Neuronal stem cell (in vitro differentiated cells): Measurements from ENCODE around the gene PNPLA1.

Experiments used
- DNase-seq: peaks from one replicate; pipeline ENCODE4 v3.0.0-alpha.2; 2013; ENCODE audit warnings: low spot score
- H2AFZ ChIP-seq: one replicate; pipeline ENCODE4 v1.6.1; 2013; ENCODE audit warnings: mild to moderate bottlenecking, low read length, inconsistent platforms
- H2AK5ac ChIP-seq: 2 replicates; pipeline ENCODE4 v1.6.1; 2013; ENCODE audit warnings: low read depth, mild to moderate bottlenecking, inconsistent platforms, low read length, moderate library complexity, mixed read lengths
- H2BK120ac ChIP-seq: 2 replicates; pipeline ENCODE4 v1.6.1; 2013; ENCODE audit warnings: low read depth, mild to moderate bottlenecking, inconsistent platforms, low read length, moderate library complexity, mixed read lengths
- H2BK12ac ChIP-seq: one replicate; pipeline ENCODE4 v1.6.1; 2013; ENCODE audit warnings: low read length, inconsistent platforms
- H2BK15ac ChIP-seq: 2 replicates; pipeline ENCODE4 v1.6.1; 2013; ENCODE audit warnings: mild to moderate bottlenecking, low read length, inconsistent platforms, mixed read lengths
- H2BK5ac ChIP-seq: one replicate; pipeline ENCODE4 v1.6.1; 2013; ENCODE audit warnings: inconsistent platforms, mild to moderate bottlenecking, low read length, moderate library complexity
- H3K14ac ChIP-seq: one replicate; pipeline ENCODE4 v1.6.1; 2013; ENCODE audit warnings: low read length, inconsistent platforms
- H3K18ac ChIP-seq: 2 replicates; pipeline ENCODE4 v1.6.1; 2013; ENCODE audit warnings: low read length, inconsistent platforms
- H3K23ac ChIP-seq: 2 replicates; pipeline ENCODE4 v1.6.1; 2013; ENCODE audit warnings: low read depth, mild to moderate bottlenecking, mixed read lengths, low read length, inconsistent platforms; ENCODE audit not compliant: poor library complexity
- H3K27ac ChIP-seq: replicated peaks from 3 replicates; pipeline ENCODE4 v1.5.1; 2013; ENCODE audit warnings: low read length, inconsistent platforms
- H3K27me3 ChIP-seq, 3 experiments: 2 replicates each; pipeline ENCODE4 v1.6.1; 2013; ENCODE audit warnings: low read length in 3 of 3, mild to moderate bottlenecking in 2 of 3, inconsistent platforms in 1 of 3, low read depth in 1 of 3, mixed read lengths in 1 of 3, moderate library complexity in 1 of 3; ENCODE audit not compliant: control insufficient read depth in 3 of 3, insufficient read depth in 3 of 3
- H3K36me3 ChIP-seq, 2 donors: replicated peaks in 1 of 2; 2 replicates each; pipeline ENCODE4 v1.6.1; 2013; ENCODE audit warnings: low read length in 2 of 2; ENCODE audit not compliant: control insufficient read depth in 2 of 2, insufficient read depth in 2 of 2
- H3K4ac ChIP-seq: 2 replicates; pipeline ENCODE4 v1.6.1; 2013; ENCODE audit warnings: inconsistent platforms, mild to moderate bottlenecking, low read length, moderate library complexity
- H3K4me1 ChIP-seq, 2 donors: 1 replicate in 1 of 2; 2 replicates in 1 of 2; pipeline ENCODE4 v1.6.1; 2013; ENCODE audit warnings: low read length in 2 of 2, low read depth in 1 of 2; ENCODE audit not compliant: control insufficient read depth in 2 of 2, insufficient read depth in 1 of 2
- H3K4me2 ChIP-seq: one replicate; pipeline ENCODE4 v1.6.1; 2013; ENCODE audit warnings: mild to moderate bottlenecking, low read length, inconsistent platforms; ENCODE audit not compliant: insufficient read depth, poor library complexity, severe bottlenecking
- H3K4me3 ChIP-seq, 2 donors: 2 replicates each; pipeline ENCODE4 v1.5.1; 2013; ENCODE audit warnings: low read length in 2 of 2, mild to moderate bottlenecking in 2 of 2, inconsistent platforms in 1 of 2, moderate library complexity in 1 of 2
- H3K79me1 ChIP-seq: one replicate; pipeline ENCODE4 v1.6.1; 2013; ENCODE audit warnings: low read depth, mild to moderate bottlenecking, inconsistent platforms, low read length, moderate library complexity
- H3K9ac ChIP-seq: one replicate; pipeline ENCODE4 v1.6.1; 2013; ENCODE audit warnings: mild to moderate bottlenecking, low read depth, low read length, inconsistent platforms; ENCODE audit not compliant: poor library complexity
- H3K9me3 ChIP-seq, 2 donors: replicated peaks in 1 of 2; 2 replicates each; pipeline versions ENCODE3 to v1.6.1; 2013; ENCODE audit warnings: low read length in 2 of 2, mild to moderate bottlenecking in 2 of 2, inconsistent platforms in 1 of 2, low read depth in 1 of 2, mixed read lengths in 1 of 2, moderate library complexity in 1 of 2; ENCODE audit not compliant: control insufficient read depth in 2 of 2, insufficient read depth in 1 of 2
- H4K8ac ChIP-seq: one replicate; pipeline ENCODE4 v1.6.1; 2013; ENCODE audit warnings: low read depth, mild to moderate bottlenecking, inconsistent platforms, low read length, moderate library complexity
- H4K91ac ChIP-seq: one replicate; pipeline ENCODE4 v1.6.1; 2013; ENCODE audit warnings: low read length, low read depth, mild to moderate bottlenecking, inconsistent platforms; ENCODE audit not compliant: poor library complexity
- WGBS, 2 donors: extraction: QIAGEN DNeasy Blood & Tissue Kit; methylation state at CpG; one replicate each; pipeline ENCODE4 v1.1.7; 2013; ENCODE audit warnings: missing lambda C conversion rate in 2 of 2, mixed read lengths in 1 of 2; ENCODE audit not compliant: insufficient read length in 2 of 2, insufficient replicate concordance in 1 of 2; ENCODE audit errors: extremely low coverage in 2 of 2; 5-methylcytosine and 5-hydroxymethylcytosine counted together

The PNPLA1 gene

DNA sequence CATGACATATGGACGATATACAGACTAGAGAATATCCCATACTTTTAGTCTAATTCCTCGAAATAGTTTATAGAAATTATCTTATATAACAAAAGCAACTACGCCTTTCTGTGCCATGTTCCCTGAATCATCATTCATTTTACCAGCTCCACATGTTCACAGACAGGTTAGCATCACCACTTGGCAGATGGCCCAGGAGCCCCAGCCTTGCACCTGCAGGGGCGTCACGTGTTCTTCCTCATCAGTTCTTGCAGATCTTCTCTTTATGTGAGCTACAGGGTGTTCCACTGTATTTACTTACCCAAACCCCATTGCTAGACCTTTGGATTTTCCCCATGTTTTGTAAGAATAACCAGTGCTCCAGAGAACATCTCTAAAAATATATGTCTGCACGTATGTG is 79.4 kb downstream of the PNPLA1 start:
- Histone ChIP-seq H2BK12ac (no peak overlapping the region), H3K27ac (no peak overlapping the region), H2AFZ (no peak overlapping the region), H2AK5ac (no peak overlapping the region), H4K8ac (no peak overlapping the region), H3K9me3 (no peaks in the 10 kb centered on the region), H3K4ac (no peak overlapping the region), H3K18ac (no peak overlapping the region), H3K4me2 (no peak overlapping the region), H2BK15ac (no peak overlapping the region), H3K4me3 (no peak overlapping the region), H3K36me3 (no peaks in the 10 kb centered on the region), H3K4me1 (peaks cover 0 to 5% of the 10 kb centered on the region in 2 donors), H3K14ac (no peak overlapping the region), H3K27me3 (peaks cover 0 to 5% (median 0%) of the 10 kb centered on the region in 3 experiments), H3K9ac (no peak overlapping the region), H4K91ac (no peak overlapping the region), H2BK120ac (no peak overlapping the region), H2BK5ac (no peak overlapping the region), H3K79me1 (no peaks in the 10 kb centered on the region), H3K23ac (no peak overlapping the region)
- WGBS, 2 donors, result no CpG with 5 or more reads among the region's 6 CpGs
- DNase-seq, result no peak

- Histone ChIP-seq H3K4me3 (no peak overlapping the region), H2BK15ac (no peak overlapping the region), H2BK12ac (no peak overlapping the region), H3K9ac (no peak overlapping the region), H3K9me3 (no peaks in the 10 kb centered on the region), H2BK5ac (no peak overlapping the region), H4K8ac (no peak overlapping the region), H3K4me2 (no peak overlapping the region), H3K4ac (no peak overlapping the region), H3K14ac (no peak overlapping the region), H2BK120ac (no peak overlapping the region), H3K4me1 (peaks cover 0 to 5% of the 10 kb centered on the region in 2 donors), H3K79me1 (no peaks in the 10 kb centered on the region), H3K27me3 (peaks cover 0 to 5% (median 0%) of the 10 kb centered on the region in 3 experiments), H4K91ac (no peak overlapping the region), H3K27ac (no peak overlapping the region), H2AK5ac (no peak overlapping the region), H3K36me3 (no peaks in the 10 kb centered on the region), H2AFZ (no peak overlapping the region), H3K18ac (no peak overlapping the region), H3K23ac (no peak overlapping the region)
- DNase-seq, result no peak
- no CpG with 5 or more reads among the region's 4 CpGs for WGBS, 2 donors
Observed at GRCh38 chr6:36350082-36350481, 80.2 kb downstream of the PNPLA1 start.

GRCh38 chr6:36350681-36351571 is 81.1 kb downstream of the PNPLA1 start:
- H4K91ac ChIP-seq, result no peak overlapping the region
- H3K79me1 ChIP-seq, result no peaks in the 10 kb centered on the region
- H4K8ac ChIP-seq, result no peak overlapping the region
- no peak overlapping the region for H2BK15ac ChIP-seq
- H3K14ac ChIP-seq, result no peak overlapping the region
- H3K4me2 ChIP-seq, result no peak overlapping the region
- WGBS, 2 donors, result no CpG with 5 or more reads among the region's 15 CpGs
- DNase-seq, result no peak
- no peaks in the 10 kb centered on the region for H3K36me3 ChIP-seq
- H2BK12ac ChIP-seq, result no peak overlapping the region
- H3K9me3 ChIP-seq, result no peaks in the 10 kb centered on the region
- no peak overlapping the region for H3K23ac ChIP-seq
- no peak overlapping the region for H2BK120ac ChIP-seq
- no peak overlapping the region for H2BK5ac ChIP-seq
- H3K4me3 ChIP-seq, result peak overlapping the region in 1 of 2 donors; percentile 23
- H3K18ac ChIP-seq, result peak overlapping the region; percentile 15
- peaks cover 0 to 5% (median 0%) of the 10 kb centered on the region in 3 experiments for H3K27me3 ChIP-seq
- no peak overlapping the region for H3K27ac ChIP-seq
- H2AK5ac ChIP-seq, result no peak overlapping the region
- peaks cover 0 to 2% of the 10 kb centered on the region in 2 donors for H3K4me1 ChIP-seq
- H2AFZ ChIP-seq, result peak overlapping the region; percentile 18
- H3K9ac ChIP-seq, result no peak overlapping the region
- no peak overlapping the region for H3K4ac ChIP-seq

- Histone ChIP-seq H3K9me3 (no peaks in the 10 kb centered on the region), H2BK120ac (no peak overlapping the region), H2AFZ (no peak overlapping the region), H2BK15ac (no peak overlapping the region), H2AK5ac (no peak overlapping the region), H4K91ac (no peak overlapping the region), H3K27me3 (peaks cover 0 to 5% (median 0%) of the 10 kb centered on the region in 3 experiments), H3K4me2 (no peak overlapping the region), H2BK5ac (no peak overlapping the region), H3K4me1 (no peaks in the 10 kb centered on the region), H3K4ac (no peak overlapping the region), H3K79me1 (no peaks in the 10 kb centered on the region), H2BK12ac (no peak overlapping the region), H3K14ac (no peak overlapping the region), H3K23ac (no peak overlapping the region), H3K18ac (no peak overlapping the region), H3K9ac (no peak overlapping the region), H3K4me3 (no peak overlapping the region), H3K27ac (no peak overlapping the region), H3K36me3 (no peaks in the 10 kb centered on the region), H4K8ac (no peak overlapping the region)
- DNase-seq, result no peak
- no CpG with 5 or more reads among the region's 8 CpGs for WGBS, 2 donors
Observed at GRCh38 chr6:36352477-36353157, 82.8 kb downstream of the PNPLA1 start.
